Smooth muscle cell of the umbilical artery (primary cell): ENCODE measurements around the gene PIGP. TPM values are rescaled to one million over a fixed set of nuclear protein-coding genes. Genes with fewer than 3 reads are reported as not detected.

ENCODE experiments used
- total RNA-seq: library from RNA; depleted of rRNA; stranded (reverse); fragments of >200 nt; gene quantifications from 2 replicates; pipeline ENCODE4 v1.2.3, GENCODE V29; 2014

The PIGP gene
- total RNA-seq: 3.5 and 7.4 TPM in 2 replicates

DNA sequence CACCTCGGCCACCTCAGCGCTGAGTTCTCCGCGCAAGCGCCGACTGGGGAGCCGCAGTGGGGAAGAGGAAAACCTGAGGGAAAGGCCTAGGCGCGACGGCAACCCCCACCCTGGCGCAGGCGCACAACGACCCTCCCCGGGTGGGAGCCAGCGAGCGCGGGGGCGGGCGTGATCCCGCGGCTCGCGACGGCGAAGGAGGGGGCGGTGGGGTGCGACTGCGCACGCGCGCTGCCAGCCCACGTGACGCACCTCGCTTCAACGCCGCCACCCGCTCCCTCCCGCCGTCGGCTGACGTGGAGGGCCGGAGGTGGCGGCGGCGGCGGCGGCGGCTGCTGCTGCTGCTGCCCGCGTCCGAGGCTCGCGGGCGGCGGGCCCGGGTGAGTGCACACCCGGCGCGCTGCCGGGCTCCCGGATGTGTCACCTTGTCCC, at the start of gene PIGP, which contains the start of gene TTC3:
TSS of gene PIGP (minus strand) at position 84 of the 429 bp plus-strand sequence. CDS start 556 bp downstream, outside the sequence.
TSS of gene TTC3 (plus strand) at position 267 of the 429 bp plus-strand sequence. CDS start 14,004 bp downstream, outside the sequence.

Other genes with a start within 250 kb of the PIGP start
- gene HLCS, start 106.4 kb downstream of the PIGP start, total RNA-seq: 35.6 and 51.2 TPM in 2 replicates
- gene RIPPLY3, start 66.4 kb downstream of the PIGP start, total RNA-seq: not detected in 2 replicates
- gene TTC3, start 183 bp upstream of the PIGP start, total RNA-seq: 511 and 572 TPM in 2 replicates
- gene VPS26C, start 194.3 kb upstream of the PIGP start, total RNA-seq: 61.2 and 69.6 TPM in 2 replicates